ENCODE measurements around the gene CPT1C.

- TF ChIP-seq POLR2A (IDR thresholded peaks at IDR 0.05) = no peak
- TF ChIP-seq CTCF (IDR thresholded peaks at IDR 0.05) = no peak
Observed at GRCh38 chr19:49761625-49762311, 70.9 kb downstream of the CPT1C start.

Data from body of pancreas (tissue), 4 donors.